GM12872 (cell line): ENCODE measurements around the gene MYO1E.

Source experiments
- TF ChIP-seq, protein P1 (sequence below): IDR thresholded peaks from 3 replicates; pipeline ENCODE4 v1.5.1; 2011; ENCODE audit warnings: low read depth, mild to moderate bottlenecking, low read length, moderate library complexity; ENCODE audit not compliant: insufficient read depth

MYO1E gene

DNA sequence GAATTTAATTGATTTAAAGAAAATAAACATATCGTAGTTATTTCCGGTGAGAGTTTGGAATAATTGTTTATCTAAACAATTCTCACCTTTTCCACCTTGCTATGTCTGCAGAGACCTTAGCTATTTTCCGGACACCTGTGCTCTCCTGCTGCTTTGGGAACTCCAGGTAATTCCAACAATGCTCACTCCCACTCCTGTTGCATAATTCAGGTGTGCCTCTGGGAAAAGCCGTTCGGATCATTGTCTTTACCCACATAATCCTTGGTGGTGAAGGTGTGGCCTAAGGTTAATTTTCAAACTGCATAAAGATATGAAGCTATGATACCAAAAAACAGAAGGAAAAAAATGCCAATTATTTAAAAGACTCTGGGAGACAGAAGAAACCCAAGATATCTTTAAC lies 106.6 kb downstream of the MYO1E start:
- TF ChIP-seq, protein P1, sequence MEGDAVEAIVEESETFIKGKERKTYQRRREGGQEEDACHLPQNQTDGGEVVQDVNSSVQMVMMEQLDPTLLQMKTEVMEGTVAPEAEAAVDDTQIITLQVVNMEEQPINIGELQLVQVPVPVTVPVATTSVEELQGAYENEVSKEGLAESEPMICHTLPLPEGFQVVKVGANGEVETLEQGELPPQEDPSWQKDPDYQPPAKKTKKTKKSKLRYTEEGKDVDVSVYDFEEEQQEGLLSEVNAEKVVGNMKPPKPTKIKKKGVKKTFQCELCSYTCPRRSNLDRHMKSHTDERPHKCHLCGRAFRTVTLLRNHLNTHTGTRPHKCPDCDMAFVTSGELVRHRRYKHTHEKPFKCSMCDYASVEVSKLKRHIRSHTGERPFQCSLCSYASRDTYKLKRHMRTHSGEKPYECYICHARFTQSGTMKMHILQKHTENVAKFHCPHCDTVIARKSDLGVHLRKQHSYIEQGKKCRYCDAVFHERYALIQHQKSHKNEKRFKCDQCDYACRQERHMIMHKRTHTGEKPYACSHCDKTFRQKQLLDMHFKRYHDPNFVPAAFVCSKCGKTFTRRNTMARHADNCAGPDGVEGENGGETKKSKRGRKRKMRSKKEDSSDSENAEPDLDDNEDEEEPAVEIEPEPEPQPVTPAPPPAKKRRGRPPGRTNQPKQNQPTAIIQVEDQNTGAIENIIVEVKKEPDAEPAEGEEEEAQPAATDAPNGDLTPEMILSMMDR, result no peak

DNA sequence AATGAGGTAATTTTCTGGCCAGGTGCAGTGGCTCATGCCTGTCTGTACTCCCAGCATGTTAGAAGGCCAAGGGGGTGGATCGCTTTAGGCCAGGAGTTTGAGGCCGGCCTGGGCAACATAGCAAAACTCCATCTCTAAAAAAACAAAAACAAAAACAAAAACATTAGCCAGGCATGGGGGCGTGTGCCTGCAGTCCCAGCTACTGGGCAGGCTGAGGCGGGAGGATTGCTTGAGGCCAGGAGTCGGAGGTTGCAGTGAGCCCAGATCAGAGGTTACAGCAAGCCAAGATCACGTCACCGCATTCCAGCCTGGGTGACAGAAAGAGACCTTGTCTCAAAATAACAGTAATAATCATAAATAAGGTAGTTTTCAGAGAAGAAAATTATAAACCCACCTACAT lies 110.4 kb downstream of the MYO1E start:
- TF ChIP-seq, protein P1, result no peak

DNA sequence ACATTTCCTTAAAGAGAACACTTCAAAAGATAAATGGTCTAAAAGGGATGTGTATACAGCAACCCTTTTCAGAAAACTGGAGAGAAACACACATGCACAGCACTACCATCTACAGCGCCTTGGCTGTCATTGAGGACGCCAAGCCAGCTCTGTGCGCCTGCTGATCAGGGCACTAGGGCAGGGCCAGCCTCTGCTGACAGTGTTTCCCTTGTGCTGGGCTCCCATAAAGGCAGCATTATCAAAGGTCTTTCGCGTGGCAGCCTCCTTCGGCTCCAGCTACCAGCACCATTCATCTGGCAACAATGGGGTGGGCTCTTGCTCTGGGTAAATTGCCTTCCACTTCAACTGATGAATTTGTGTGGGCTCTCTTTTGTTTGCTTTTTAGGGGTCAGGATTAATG lies 112.6 kb downstream of the MYO1E start:
- TF ChIP-seq, protein P1, result no peak

DNA sequence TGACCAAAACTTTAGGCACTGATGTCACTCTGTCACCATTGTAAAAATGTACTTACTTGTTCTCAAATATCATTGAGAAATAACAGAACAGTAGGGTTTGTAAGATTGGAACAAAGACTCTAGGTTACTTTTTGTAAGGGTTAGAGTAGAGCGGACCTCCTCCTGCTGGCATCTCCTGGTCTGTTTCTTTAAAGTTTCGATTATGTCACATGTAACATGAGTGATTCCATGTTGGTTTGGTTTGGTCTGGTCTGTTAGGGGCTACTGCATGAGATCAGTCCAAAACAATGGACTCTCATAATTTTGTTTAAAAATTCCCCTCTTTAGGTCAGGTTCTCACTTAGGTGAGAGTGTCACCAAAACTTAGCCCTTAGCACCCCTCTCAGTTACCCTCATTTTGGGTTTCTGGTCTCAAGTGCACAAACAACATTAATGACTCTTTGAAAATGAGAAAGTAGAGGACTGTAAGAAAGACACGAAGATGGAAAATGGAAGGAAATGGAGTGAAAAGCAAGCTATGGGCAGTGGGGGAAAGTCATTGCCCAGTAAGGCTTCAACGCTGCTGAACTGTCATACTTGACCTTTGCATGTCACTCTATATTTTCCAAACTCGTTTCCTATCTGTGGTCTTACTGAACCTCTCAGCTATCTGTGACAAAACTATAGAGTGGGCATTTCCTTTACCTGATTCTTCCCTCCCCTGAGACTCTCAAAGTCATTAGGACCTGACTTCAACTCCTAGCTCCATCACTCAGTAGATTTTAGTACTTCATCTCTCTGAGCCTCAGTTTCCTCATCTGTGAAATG lies 113.3 kb downstream of the MYO1E start:
- TF ChIP-seq, protein P1, result no peak

DNA sequence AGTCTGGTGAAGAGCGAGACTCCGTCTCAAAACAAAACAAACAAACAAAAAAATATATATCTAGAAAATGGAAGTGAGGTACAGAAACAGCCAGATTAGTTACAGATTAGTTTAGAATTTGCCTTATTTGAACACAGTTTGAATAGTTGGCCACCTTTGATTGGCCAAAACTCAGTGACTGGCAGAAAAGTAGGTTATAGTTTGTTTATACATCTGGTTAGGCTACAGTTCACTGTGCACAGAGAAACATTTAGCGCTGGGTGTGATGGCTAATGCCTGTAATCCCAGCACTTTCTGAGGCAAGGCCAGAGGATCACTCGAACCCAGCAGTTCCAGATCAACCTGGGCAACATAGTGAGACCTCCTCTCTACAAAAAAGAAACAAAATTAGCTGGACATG lies 114.4 kb downstream of the MYO1E start:
- TF ChIP-seq, protein P1, result no peak

DNA sequence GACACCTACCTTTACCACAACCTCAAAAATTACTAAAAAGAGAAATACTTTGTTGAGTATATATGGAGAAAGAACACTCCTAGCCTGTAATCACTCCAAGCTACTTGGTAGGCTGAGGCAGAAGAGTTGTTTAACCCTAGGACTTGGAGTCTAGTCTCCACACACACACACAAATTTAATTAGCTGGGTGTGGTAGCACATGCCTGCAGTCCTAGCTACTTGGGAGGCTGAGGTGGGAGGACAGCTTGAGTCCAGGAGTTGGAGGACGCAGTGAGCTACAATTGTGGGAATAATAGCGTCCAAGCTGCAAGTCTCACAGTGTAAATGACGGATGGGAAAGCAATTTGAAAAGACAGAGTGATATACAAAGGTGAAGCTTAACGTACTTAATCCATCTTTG lies 115.5 kb downstream of the MYO1E start:
- TF ChIP-seq, protein P1, result no peak

DNA sequence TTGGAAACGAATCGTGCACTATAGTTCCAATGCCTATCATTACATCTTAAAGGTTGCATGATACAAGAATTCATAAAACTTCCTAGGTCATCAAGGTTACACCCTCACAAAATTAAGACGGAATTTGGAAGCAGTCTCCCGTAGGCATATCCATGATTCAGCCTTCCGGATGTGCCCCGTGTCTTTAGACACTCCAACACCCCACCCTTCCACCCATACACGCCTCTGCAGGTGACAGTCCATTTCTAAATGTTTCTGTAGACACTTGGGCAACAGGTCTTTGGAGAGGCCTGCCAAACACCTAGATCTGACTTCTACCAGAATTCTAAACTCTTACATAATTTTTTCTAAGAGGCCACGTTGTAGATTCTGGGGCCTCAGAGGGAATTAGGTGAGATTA lies 116.2 kb downstream of the MYO1E start:
- TF ChIP-seq, protein P1, result no peak
